IMR-90 (cell line): ENCODE data around the gene SORBS1. TPM values are rescaled to one million over a fixed set of nuclear protein-coding genes. Genes with fewer than 3 reads are reported as not detected.
A peak's percentile ranks its signal among the peaks of the same experiment; 100 is the strongest.

ENCODE experiments used
- ATAC-seq: fragments of 200-7000 bp; cut with Tn5 transposase; 2 replicates; pipeline ENCODE4 v1.9.1; 2020; ENCODE audit warnings: low read depth, mild to moderate bottlenecking, moderate library complexity
- BruUV-seq: library from RNA; stranded (reverse); fragments of 400-500 nt; replicated peaks from 2 replicates; lab custom pipeline; 2021; lab: Mats Ljungman, UMichigan
- CTCF ChIA-PET: fragments of 300-600 bp; formaldehyde crosslinking; extraction: SDS; loops from one replicate; lab custom pipeline; 2021; ENCODE audit warnings: antibody characterized with exemption; lab: Yijun Ruan, JAX
- POLR2A ChIA-PET: fragments of 300-600 bp; sonication (Branson Sonifier 250); formaldehyde crosslinking; loops from one replicate; lab custom pipeline; 2022; ENCODE audit warnings: antibody characterized with exemption; ENCODE audit not compliant: unreplicated experiment; lab: Charles Lee
- DNase-seq: peaks from one replicate; pipeline ENCODE4 v3.0.0; 2013
- H2AFZ ChIP-seq: replicated peaks from 2 replicates; pipeline ENCODE3; 2013; ENCODE audit warnings: low read length, mild to moderate bottlenecking; ENCODE audit not compliant: poor library complexity
- H2AK5ac ChIP-seq: 2 replicates; pipeline ENCODE4 v1.6.1; 2013; ENCODE audit warnings: low read depth, low read length, inconsistent platforms
- H2AK9ac ChIP-seq: replicated peaks from 2 replicates; pipeline ENCODE3; 2013; ENCODE audit warnings: mild to moderate bottlenecking, low read depth, low read length, moderate library complexity; ENCODE audit not compliant: poor library complexity
- H2BK120ac ChIP-seq: 2 replicates; pipeline ENCODE4 v1.6.1; 2013; ENCODE audit warnings: low read depth, low read length, inconsistent platforms
- H2BK15ac ChIP-seq: 3 replicates; pipeline ENCODE4 v1.6.1; 2013; ENCODE audit warnings: low read depth, low read length, inconsistent platforms
- H2BK20ac ChIP-seq: 2 replicates; pipeline ENCODE4 v1.6.1; 2013; ENCODE audit warnings: low read depth, mild to moderate bottlenecking, inconsistent platforms, low read length, moderate library complexity
- H2BK5ac ChIP-seq: 2 replicates; pipeline ENCODE4 v1.6.1; 2013; ENCODE audit warnings: mild to moderate bottlenecking, low read depth, low read length, inconsistent platforms; ENCODE audit not compliant: poor library complexity, severe bottlenecking
- H3K14ac ChIP-seq: replicated peaks from 2 replicates; pipeline ENCODE4 v1.6.1; 2013; ENCODE audit warnings: low read depth, low read length, inconsistent platforms
- H3K18ac ChIP-seq: 2 replicates; pipeline ENCODE4 v1.6.1; 2013; ENCODE audit warnings: low read depth, low read length, control low read depth
- H3K23ac ChIP-seq: 2 replicates; pipeline ENCODE4 v1.6.1; 2013; ENCODE audit warnings: low read depth, low read length, inconsistent platforms
- H3K27ac ChIP-seq: 2 replicates; pipeline ENCODE4 v1.5.1; 2013; ENCODE audit warnings: mild to moderate bottlenecking, control low read depth, low read length; ENCODE audit not compliant: insufficient read depth
- H3K27me3 ChIP-seq: 2 replicates; pipeline ENCODE4 v1.6.1; 2013; ENCODE audit warnings: low read length; ENCODE audit not compliant: control insufficient read depth, insufficient read depth
- H3K36me3 ChIP-seq: 2 replicates; pipeline ENCODE4 v1.6.1; 2013; ENCODE audit warnings: low read length, mixed read lengths; ENCODE audit not compliant: control insufficient read depth, insufficient read depth
- H3K4ac ChIP-seq: 2 replicates; pipeline ENCODE4 v1.6.1; 2013; ENCODE audit warnings: low read depth, low read length, inconsistent platforms
- H3K4me1 ChIP-seq: 2 replicates; pipeline ENCODE4 v1.6.1; 2013; ENCODE audit warnings: low read length, mixed read lengths; ENCODE audit not compliant: control insufficient read depth, insufficient read depth
- H3K4me2 ChIP-seq: 2 replicates; pipeline ENCODE4 v1.6.1; 2013; ENCODE audit warnings: low read depth, mild to moderate bottlenecking, control low read depth, low read length, moderate library complexity
- H3K4me3 ChIP-seq: 2 replicates; pipeline ENCODE4 v1.5.1; 2013; ENCODE audit warnings: low read depth, mild to moderate bottlenecking, control low read depth, low read length, moderate library complexity; ENCODE audit not compliant: insufficient read depth
- H3K56ac ChIP-seq: 2 replicates; pipeline ENCODE4 v1.6.1; 2013; ENCODE audit warnings: low read length, inconsistent platforms; ENCODE audit not compliant: insufficient read depth; ENCODE audit errors: extremely low read depth
- H3K79me1 ChIP-seq, 2 experiments: 2 replicates each; pipeline ENCODE4 v1.6.1; 2013; ENCODE audit warnings: low read length in 2 of 2, inconsistent platforms in 1 of 2, low read depth in 1 of 2
- H3K9ac ChIP-seq: 2 replicates; pipeline ENCODE4 v1.6.1; 2013; ENCODE audit warnings: low read depth, low read length, control low read depth
- H3K9me1 ChIP-seq: 2 replicates; pipeline ENCODE4 v1.6.1; 2013; ENCODE audit warnings: low read length, inconsistent platforms; ENCODE audit not compliant: insufficient read depth
- H3K9me3 ChIP-seq: 2 replicates; pipeline ENCODE4 v1.6.1; 2013; ENCODE audit warnings: low read length; ENCODE audit not compliant: control insufficient read depth, insufficient read depth
- H4K20me1 ChIP-seq: 2 replicates; pipeline ENCODE4 v1.6.1; 2013; ENCODE audit warnings: low read length, inconsistent platforms; ENCODE audit not compliant: insufficient read depth
- H4K5ac ChIP-seq: 2 replicates; pipeline ENCODE4 v1.6.1; 2013; ENCODE audit warnings: mild to moderate bottlenecking, low read depth, low read length, control low read depth
- H4K8ac ChIP-seq, 2 experiments: 2 replicates each; pipeline ENCODE4 v1.6.1; 2013; ENCODE audit warnings: low read depth in 2 of 2, low read length in 2 of 2, control low read depth in 1 of 2, inconsistent platforms in 1 of 2
- H4K91ac ChIP-seq: 2 replicates; pipeline ENCODE4 v1.6.1; 2013; ENCODE audit warnings: low read depth, low read length, inconsistent platforms; ENCODE audit not compliant: insufficient read depth
- BHLHE40 ChIP-seq: fragments of 150-350 bp; IDR thresholded peaks from 2 replicates; pipeline ENCODE4 v1.6.1; 2016; ENCODE audit warnings: mild to moderate bottlenecking, low read depth, low read length
- CEBPB ChIP-seq: IDR thresholded peaks from 2 replicates; pipeline ENCODE4 v1.6.1; 2012; ENCODE audit warnings: low read depth, low read length, improper control_type of control experiment
- ELK1 ChIP-seq: fragments of 150-350 bp; IDR thresholded peaks from 2 replicates; pipeline ENCODE4 v1.6.1; 2016; ENCODE audit warnings: low read depth, mild to moderate bottlenecking, low read length, moderate library complexity, borderline replicate concordance
- FOS ChIP-seq: fragments of 150-350 bp; IDR thresholded peaks from 2 replicates; pipeline ENCODE4 v1.6.1; 2016; ENCODE audit warnings: low read depth, low read length
- MAFK ChIP-seq: IDR thresholded peaks from 2 replicates; pipeline ENCODE4 v1.6.1; 2012; ENCODE audit warnings: low read depth, low read length, improper control_type of control experiment
- MAZ ChIP-seq: IDR thresholded peaks from 2 replicates; pipeline ENCODE4 v1.6.1; 2012; ENCODE audit warnings: low read depth, mild to moderate bottlenecking, low read length, improper control_type of control experiment, moderate library complexity, borderline replicate concordance
- NFE2L2 ChIP-seq: fragments of 150-350 bp; IDR thresholded peaks from 2 replicates; pipeline ENCODE4 v1.6.1; 2016; ENCODE audit warnings: low read depth, mild to moderate bottlenecking, low read length
- POLR2A ChIP-seq: IDR thresholded peaks from 2 replicates; pipeline ENCODE4 v1.6.1; 2012; ENCODE audit warnings: mild to moderate bottlenecking, low read depth, low read length
- RCOR1 ChIP-seq: IDR thresholded peaks from 2 replicates; pipeline ENCODE4 v1.6.1; 2012; ENCODE audit warnings: mild to moderate bottlenecking, low read length, improper control_type of control experiment; ENCODE audit not compliant: insufficient replicate concordance
- RFX5 ChIP-seq: IDR thresholded peaks from 2 replicates; pipeline ENCODE4 v1.8.0; 2012; ENCODE audit warnings: low read depth, mild to moderate bottlenecking, low read length, moderate library complexity
- WGBS, 2 experiments: methylation state at CpG; one replicate each; pipeline versions ENCODE4 v1.1.5 to v1.1.7; 2013; ENCODE audit warnings: missing lambda C conversion rate in 2 of 2; ENCODE audit not compliant: insufficient read length in 1 of 2; ENCODE audit errors: extremely low coverage in 2 of 2; 5-methylcytosine and 5-hydroxymethylcytosine counted together
- dilution Hi-C: fragments of 300-500 bp; cut with HindIII; formaldehyde crosslinking; loops from one replicate; pipeline ENCODE4 v1.14.3; 2018; ENCODE audit warnings: low sequenced_read_pairs; ENCODE audit not compliant: unreplicated experiment
- in situ Hi-C: fragments of 300-500 bp; cut with MboI; formaldehyde crosslinking; loops from 3 replicates; pipeline ENCODE4 v1.14.3; 2019; ENCODE audit warnings: low sequenced_read_pairs, inconsistent platforms, mixed read lengths
- intact Hi-C: fragments of 100-400 bp; cut with micrococcal nuclease; formaldehyde crosslinking; loops from 2 replicates; pipeline ENCODE4 v1.10.0; 2022
- polyA plus RNA-seq, 3 experiments: library from polyadenylated mRNA; depleted of rRNA; stranded (reverse); fragments of >200 nt; gene quantifications; 2 replicates each; pipeline ENCODE4 v1.2.3, GENCODE V29; 2012; ENCODE audit warnings: low replicate concordance in 1 of 3
- total RNA-seq: library from RNA; depleted of rRNA; stranded (reverse); fragments of >200 nt; gene quantifications from 2 replicates; pipeline ENCODE4 v1.2.3, GENCODE V29; 2012
- TF ChIP-seq, protein P1 (sequence below): conservative IDR thresholded peaks from 2 replicates; pipeline ENCODE4 v1.5.1; 2012; ENCODE audit warnings: mild to moderate bottlenecking, low read depth, low read length, improper control_type of control experiment
- TF ChIP-seq, protein P2 (sequence below): fragments of 150-350 bp; IDR thresholded peaks from 2 replicates; pipeline ENCODE4 v1.6.1; 2017; ENCODE audit warnings: mild to moderate bottlenecking, antibody characterized with exemption, low read length, low read depth

Gene SORBS1
- total and polyA plus RNA-seq, 2 of the 4 experiments (the other 2 are of a cell fraction): 0.18 to 0.32 TPM

GRCh38 chr10:95277614-95278013 is 283.6 kb downstream of the SORBS1 start:
- Histone ChIP-seq H3K9ac (no peak overlapping the region; the same call in 1 of the 2 replicates), H3K18ac (peak overlapping the region; percentile 66), H2AFZ (no peak overlapping the region), H2AK9ac (no peak overlapping the region), H3K4me2 (no peak overlapping the region; the same call in 1 of the 2 replicates), H4K8ac (no peak overlapping the region), H4K20me1 (peaks cover 79% of the 10 kb centered on the region), H3K27ac (peak overlapping the region; percentile 83; the same call in 1 of the 2 replicates), H2BK5ac (peak overlapping the region; percentile 75), H3K79me1 (peaks cover 16 to 78% of the 10 kb centered on the region in 2 experiments), H3K14ac (peak overlapping the region; percentile 47), H3K9me3 (no peaks in the 10 kb centered on the region), H2BK120ac (peak overlapping the region; percentile 9; the same call in 1 of the 2 replicates), H4K91ac (no peak overlapping the region; the same call in 1 of the 2 replicates), H2BK20ac (0 out of 2 replicates have a peak overlapping the region, but pooled peaks have one; percentile 17), H3K4me1 (peaks cover 40% of the 10 kb centered on the region), H3K27me3 (no peaks in the 10 kb centered on the region), H2AK5ac (peak overlapping the region; percentile 73; the same call in 1 of the 2 replicates), H3K4ac (peak overlapping the region; percentile 20), H3K36me3 (no peaks in the 10 kb centered on the region; the same call in 1 of the 2 replicates), H3K23ac (peak overlapping the region; percentile 14), H4K5ac (0 out of 2 replicates have a peak overlapping the region, but pooled peaks have one; percentile 38), H2BK15ac (peak overlapping the region; percentile 21; the same call in 1 of the 3 replicates), H3K56ac (no peak overlapping the region), H3K9me1 (peaks cover 27% of the 10 kb centered on the region), H3K4me3 (no peak overlapping the region)
- in situ Hi-C loops (no loop called here), dilution Hi-C loops (no loop called here), intact Hi-C loops (loop anchor here (2.0 to 5.0 kb wide), 2 partner anchors 31 to 85 kb away; no protein-coding TSS in a partner anchor)
- 86% methylated on average over 1 of the region's 3 CpGs; no CpG with 5 or more reads in 1 of the 2 experiments for WGBS, 2 experiments
- DNase-seq (no peak), ATAC-seq (no peak)
- POLR2A ChIA-PET: interaction anchor here (0.8 kb wide), 1 partner anchor 10 kb away, joined by 8 read pairs; no protein-coding TSS in a partner anchor
- BruUV-seq: no TSS peak
- CTCF ChIA-PET: interaction anchor here (2.4 kb wide), 1 partner anchor 34 kb away, joined by 9 read pairs; no protein-coding TSS in a partner anchor
- TF ChIP-seq CEBPB (no peak), RFX5 (no peak), BHLHE40 (no peak), POLR2A (no peak), ELK1 (no peak), NFE2L2 (no peak), FOS (no peak), MAFK (no peak), MAZ (no peak), RCOR1 (no peak)
- TF ChIP-seq, protein P1, sequence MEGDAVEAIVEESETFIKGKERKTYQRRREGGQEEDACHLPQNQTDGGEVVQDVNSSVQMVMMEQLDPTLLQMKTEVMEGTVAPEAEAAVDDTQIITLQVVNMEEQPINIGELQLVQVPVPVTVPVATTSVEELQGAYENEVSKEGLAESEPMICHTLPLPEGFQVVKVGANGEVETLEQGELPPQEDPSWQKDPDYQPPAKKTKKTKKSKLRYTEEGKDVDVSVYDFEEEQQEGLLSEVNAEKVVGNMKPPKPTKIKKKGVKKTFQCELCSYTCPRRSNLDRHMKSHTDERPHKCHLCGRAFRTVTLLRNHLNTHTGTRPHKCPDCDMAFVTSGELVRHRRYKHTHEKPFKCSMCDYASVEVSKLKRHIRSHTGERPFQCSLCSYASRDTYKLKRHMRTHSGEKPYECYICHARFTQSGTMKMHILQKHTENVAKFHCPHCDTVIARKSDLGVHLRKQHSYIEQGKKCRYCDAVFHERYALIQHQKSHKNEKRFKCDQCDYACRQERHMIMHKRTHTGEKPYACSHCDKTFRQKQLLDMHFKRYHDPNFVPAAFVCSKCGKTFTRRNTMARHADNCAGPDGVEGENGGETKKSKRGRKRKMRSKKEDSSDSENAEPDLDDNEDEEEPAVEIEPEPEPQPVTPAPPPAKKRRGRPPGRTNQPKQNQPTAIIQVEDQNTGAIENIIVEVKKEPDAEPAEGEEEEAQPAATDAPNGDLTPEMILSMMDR: no peak
- TF ChIP-seq, protein P2, sequence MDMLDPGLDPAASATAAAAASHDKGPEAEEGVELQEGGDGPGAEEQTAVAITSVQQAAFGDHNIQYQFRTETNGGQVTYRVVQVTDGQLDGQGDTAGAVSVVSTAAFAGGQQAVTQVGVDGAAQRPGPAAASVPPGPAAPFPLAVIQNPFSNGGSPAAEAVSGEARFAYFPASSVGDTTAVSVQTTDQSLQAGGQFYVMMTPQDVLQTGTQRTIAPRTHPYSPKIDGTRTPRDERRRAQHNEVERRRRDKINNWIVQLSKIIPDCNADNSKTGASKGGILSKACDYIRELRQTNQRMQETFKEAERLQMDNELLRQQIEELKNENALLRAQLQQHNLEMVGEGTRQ: no peak
